LoVo (cell line): ENCODE data around the gene PSMA5.
"Not testable (repeated sequence)": the region's sequence is repeated elsewhere in the genome, so short reads cannot be mapped to it uniquely, and the experiment has no call there.

Experiments
- DNase-seq: peaks from one replicate; pipeline ENCODE4 v3.0.0-alpha.2; 2016; ENCODE audit warnings: low spot score

The PSMA5 gene

GRCh38 chr1:109426281-109427170, at the start of gene PSMA5:
Gene PSMA5 (minus strand): TSS chr1:109426448. CDS start chr1:109426330, 118 bp downstream.
- DNase-seq: peak; percentile 99

DNA sequence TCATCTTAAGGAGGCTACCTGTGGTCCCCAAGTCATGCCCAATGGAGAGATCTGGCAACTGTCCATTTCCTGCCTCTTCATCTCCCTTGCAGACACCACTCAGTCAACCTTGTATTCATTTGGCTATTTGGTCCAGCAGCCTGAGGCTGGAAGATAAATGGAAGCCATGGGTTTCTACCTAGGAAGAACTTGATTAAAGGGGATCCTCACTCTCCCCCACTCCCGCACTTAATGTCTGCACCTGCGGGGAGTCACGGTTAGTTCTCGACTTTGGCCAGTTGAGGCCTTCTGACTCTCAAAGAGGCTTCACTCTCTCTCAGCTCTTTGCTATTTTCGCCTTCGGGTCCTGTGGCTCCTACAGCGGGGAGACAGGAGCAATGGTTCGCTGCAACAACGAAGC, 49.0 kb upstream of the PSMA5 start:
- no peak for DNase-seq

DNA sequence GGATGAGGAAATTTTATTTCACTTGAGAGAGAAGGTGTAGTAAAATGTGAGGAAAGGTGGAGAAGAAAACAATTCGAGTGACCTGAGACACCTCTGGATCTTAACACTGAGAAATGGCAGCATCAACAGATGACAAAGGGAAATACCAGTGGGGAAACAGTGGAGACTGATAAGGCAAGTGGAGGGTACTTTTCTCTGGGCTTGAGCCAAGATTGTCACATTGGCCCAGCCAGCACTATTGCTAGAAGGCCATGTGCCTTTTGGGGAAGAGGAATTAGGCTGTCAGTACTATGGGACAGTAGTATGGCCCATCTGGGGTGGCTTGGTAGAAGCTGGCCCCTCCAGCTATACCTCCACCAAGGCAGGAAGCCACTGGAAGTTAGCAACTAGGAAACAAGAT, 48.4 kb upstream of the PSMA5 start:
- DNase-seq: no peak

- DNase-seq: not testable (repeated sequence)
Measured at GRCh38 chr1:109473284-109474057, 47.2 kb upstream of the PSMA5 start.

DNA sequence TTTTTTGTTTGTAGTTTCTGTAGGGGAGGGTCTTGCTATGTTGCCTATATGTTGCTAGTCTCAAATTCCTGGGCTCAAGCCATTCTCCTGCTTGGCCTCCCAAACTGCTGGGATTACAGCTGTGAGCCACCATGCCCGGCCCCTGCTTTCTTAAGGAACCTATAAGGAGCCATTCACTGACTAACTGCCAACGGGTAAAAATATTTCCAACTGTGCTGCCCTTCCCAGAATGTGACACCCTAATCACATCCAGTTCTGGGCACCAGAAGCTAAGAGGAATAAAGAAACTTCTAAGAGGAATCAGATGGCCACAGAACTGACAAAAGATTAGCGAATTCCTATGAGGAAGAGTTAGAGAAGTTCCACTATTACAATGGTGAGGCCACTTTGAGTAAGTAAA, 46.5 kb upstream of the PSMA5 start:
- no peak for DNase-seq

DNA sequence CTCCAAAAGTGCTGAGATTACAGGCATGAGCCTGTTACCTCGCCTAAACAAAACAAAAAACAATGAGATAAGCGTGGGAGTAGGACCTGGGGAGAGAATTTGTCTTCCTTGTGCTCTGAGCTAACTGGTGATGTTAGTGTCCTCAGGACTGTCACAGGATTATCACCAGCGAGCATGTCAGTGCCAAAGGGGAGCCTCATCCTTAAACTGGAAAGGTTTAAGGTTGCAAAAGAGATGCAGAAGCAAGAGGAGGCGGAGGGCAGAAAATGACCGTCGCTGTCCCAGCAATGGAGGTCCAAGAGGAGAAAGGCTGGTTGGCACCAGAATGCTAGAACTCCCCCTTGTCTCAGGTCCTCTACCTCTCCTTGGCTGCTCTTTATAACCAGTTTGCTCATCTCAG, 44.0 kb upstream of the PSMA5 start:
- no peak for DNase-seq

DNA sequence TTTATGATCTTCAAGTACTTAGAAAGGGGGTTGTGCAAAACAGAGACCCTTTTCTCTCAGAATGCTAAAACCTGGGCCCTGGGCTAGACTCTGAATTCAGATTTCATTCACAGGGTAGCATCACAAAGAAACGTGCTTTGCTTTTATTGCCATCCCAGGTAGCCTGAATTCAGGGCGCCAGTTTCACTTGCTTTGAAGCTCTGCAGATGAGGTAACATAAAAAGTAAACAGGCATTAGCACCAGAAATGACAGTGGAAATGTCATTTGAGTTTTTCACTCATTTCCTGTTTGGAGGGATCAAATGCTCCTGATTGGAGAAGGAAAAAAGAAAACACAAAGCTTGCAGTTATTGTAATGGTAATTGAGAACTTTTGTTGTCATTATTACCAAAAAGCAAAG, 42.7 kb upstream of the PSMA5 start:
- DNase-seq: no peak

- no peak for DNase-seq
Measured at GRCh38 chr1:109468061-109468460, 41.8 kb upstream of the PSMA5 start.

DNA sequence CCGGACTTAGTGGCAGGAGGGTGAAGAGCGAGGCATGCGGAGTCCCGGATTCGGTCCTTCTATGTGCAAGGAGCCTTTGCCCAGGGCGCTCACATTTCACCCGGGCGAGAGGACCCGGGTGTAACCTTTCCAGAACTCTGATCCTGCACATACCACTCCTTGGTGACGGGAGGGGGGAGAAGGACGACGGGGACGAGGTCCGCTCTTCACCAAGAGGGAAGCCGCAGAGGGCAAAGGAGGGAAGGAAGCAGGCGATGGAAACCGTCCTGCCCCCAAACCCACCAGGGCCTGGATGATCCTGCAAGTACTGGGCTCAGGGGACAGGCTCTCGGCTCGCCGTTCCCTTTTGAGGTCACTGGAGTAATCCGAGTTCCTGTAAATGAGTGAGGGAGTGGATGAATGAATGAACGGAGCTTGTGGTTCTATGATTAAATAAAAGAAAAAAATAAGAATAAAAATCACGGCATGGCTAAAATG, 41.1 kb upstream of the PSMA5 start:
- DNase-seq: no peak

- DNase-seq: no peak
Measured at GRCh38 chr1:109466452-109467300, 40.4 kb upstream of the PSMA5 start, which contains the start of gene SYPL2. Gene SYPL2 (plus strand): TSS chr1:109466546. CDS start chr1:109466844, 298 bp downstream.

DNA sequence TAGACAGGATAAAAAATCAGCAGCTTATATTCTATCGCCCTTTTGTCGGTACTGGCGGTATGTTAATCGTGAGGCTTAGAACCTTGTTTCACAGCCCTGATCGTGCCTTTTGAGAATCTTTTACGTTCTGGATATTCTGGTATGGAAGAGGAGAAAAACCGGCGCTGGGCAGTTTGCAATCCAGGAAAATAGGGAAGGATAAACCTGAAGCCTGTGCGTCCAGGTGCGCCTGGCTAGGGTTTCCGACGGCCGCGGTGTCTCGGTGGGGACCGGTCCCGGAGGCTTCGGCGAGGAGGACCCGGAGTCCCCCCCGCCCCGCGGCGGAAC, 39.8 kb upstream of the PSMA5 start:
- no peak for DNase-seq

DNA sequence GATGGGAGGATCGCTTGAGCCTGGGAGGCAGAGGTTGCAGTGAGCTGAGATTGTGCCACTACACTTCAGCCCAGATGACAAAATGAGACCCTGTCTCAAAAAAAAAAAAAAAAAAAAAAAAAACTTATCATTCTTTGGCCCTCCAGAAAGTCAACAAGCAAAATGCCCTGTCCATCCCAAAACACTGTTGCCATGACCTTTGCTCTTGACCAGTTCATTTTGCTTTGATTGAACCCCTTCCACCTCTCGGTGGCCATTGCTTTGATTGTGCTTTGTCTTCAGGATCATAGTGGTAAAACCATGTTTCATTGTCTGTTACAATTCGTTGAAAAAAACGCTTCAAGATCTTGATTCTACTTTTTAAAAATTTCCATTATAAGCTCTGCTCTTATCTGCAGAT, 31.6 kb upstream of the PSMA5 start:
- DNase-seq: no peak

GRCh38 chr1:109454497-109455133, 28.4 kb upstream of the PSMA5 start:
- no peak for DNase-seq

DNA sequence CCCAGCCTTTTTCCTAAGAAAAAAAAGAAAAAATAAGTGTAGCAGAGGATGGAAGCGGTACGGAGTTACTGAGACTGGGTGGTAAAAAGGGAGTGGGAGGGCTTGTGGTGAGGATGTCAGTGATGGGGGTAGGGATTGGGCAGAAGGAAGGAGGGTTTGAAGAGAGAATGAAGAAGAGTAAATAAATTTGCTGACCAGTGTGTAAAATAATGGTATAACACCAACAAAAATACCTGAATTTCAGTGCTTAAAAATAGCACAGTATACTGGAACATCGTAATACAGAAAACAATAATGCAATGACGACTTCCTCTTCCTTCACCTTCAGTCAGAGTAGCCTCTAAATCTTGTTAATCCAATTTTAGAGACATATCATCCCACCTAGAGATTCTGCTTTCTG, 21.3 kb upstream of the PSMA5 start:
- DNase-seq: no peak

DNA sequence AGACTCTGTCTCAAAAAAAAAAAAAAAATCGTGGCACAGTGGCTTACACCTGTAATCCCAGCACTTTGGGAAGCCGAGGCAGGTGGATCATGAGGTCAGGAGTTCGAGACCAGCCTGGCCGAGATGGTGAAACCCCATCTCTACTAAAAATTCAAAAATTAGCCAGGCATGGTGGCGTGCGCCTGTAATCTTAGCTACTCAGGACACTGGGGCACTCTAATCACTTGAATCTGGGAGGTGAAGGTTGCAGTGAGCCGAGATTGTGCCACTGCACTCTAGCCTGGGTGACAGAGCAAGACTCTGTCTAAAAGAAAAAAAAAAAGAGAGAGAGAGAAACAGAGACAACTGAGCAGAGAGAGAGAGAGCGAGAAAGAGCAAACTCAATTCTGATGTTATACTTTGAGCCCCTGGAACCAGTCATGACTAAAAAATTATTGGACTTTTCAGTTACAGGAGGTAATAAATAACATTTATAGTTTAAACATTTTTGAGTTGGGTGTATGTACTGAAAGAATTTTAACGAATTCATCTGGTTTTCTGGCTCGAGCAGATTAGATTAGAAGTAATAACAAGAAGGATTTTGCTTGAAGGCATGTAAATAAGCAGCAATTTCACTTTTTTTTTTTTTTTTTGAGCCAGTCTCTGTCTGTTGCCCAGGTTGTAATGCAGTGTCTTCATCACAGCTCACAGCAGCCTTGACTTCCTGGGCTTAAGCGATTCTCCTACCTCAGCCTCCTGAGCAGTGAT, 19.9 kb upstream of the PSMA5 start:
- not testable (repeated sequence) for DNase-seq

- no peak for DNase-seq
Measured at GRCh38 chr1:109444346-109444745, 18.1 kb upstream of the PSMA5 start.

DNA sequence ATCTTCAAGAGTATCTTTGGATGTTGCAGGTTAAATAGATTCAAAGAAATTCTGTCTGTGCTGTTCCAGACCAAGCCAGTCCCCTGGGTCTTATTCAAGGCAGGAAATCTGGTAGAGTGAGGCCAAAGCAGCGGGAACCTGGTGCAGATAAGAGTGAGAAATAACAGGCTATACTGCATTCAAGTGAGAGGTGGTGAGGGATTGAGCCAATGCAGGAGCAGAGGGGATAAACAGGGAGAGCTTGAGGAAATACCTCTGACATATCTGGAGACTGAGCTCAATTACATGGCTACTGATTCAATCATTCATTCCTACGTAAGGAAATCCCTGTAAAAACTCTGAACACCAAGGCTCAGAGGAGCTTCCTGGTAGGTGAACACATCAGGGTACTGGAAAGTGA, 17.2 kb upstream of the PSMA5 start:
- no peak for DNase-seq

DNA sequence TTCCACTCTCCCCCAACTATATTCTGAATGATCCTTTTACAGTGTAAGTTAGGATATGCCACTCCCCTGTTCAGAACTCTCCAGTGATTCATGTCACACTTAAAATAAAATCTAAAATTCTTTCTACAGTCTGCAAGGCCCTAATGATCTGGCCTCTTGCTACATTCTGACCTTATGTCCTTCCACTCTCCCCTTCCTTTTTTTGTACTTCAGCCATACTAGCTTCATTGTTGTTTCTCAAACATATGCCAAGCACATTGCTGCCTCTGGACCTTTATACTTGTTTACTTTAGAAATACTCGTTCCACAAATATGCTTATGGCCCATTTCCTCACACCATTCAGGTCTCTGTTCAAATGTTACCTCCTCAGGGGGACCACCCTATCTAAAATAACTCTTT, 14.8 kb upstream of the PSMA5 start:
- no peak for DNase-seq

GRCh38 chr1:109438798-109439297, 12.6 kb upstream of the PSMA5 start:
- DNase-seq: no peak

DNA sequence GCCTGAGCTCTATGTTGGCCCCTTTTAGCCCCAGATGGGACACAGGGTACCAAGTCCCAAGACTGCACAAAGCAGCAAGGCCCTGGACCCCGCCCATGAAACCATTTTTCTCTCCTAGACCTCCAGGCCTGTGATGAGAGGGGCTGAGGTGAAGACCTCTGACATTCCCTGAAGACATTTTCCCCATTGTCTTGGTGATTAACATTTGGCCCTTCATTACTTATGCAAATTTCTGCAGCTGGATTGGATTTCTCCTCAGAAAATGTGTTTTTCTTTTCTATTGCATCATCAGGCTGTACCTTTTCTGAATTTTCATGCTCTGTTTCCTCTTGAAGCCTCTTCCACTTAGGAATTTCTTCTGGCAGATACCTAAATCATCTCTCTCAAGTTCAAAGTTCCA, 8.2 kb upstream of the PSMA5 start:
- DNase-seq: no peak

DNA sequence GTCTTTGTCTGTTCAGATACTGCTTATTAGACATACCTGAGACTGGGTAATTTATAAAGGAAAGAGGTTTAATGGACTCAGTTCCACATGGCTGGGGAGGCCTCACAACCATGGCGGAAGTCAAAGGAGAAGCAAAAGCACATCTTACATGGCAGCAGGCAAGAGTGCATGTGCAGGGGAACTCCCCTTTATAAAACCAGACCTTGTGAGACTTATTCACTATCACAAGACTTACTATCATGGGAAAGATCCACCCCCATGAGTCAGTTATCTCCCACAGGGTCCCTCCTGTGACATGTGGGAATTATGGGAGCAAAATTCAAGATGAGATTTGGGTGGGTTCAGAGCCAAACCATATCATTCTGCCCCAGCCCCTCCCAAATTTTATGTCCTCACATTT, 7.1 kb upstream of the PSMA5 start:
- DNase-seq: no peak
